Endodermal cell (in vitro differentiated cells): ENCODE data around the gene CDH23. TPM values are rescaled to one million over a fixed set of nuclear protein-coding genes. Genes with fewer than 3 reads are reported as not detected.

ENCODE experiments used
- DNase-seq: peaks from one replicate; pipeline ENCODE4 v3.0.0-alpha.2; 2017
- H3K27ac ChIP-seq: 2 replicates; pipeline ENCODE4 v1.5.1; 2013; ENCODE audit warnings: mild to moderate bottlenecking, low read depth, low read length, moderate library complexity
- H3K27me3 ChIP-seq: 2 replicates; pipeline ENCODE4 v1.6.1; 2013; ENCODE audit warnings: mild to moderate bottlenecking, low read length, moderate library complexity; ENCODE audit not compliant: insufficient read depth, control insufficient read depth, poor library complexity, severe bottlenecking
- H3K36me3 ChIP-seq: 2 replicates; pipeline ENCODE4 v1.7.0; 2013; ENCODE audit warnings: mild to moderate bottlenecking, low read length, moderate library complexity; ENCODE audit not compliant: control insufficient read depth, insufficient read depth
- H3K4me1 ChIP-seq: one replicate; pipeline ENCODE4 v1.7.0; 2013; ENCODE audit warnings: low read length; ENCODE audit not compliant: control insufficient read depth, insufficient read depth
- H3K4me3 ChIP-seq: 2 replicates; pipeline ENCODE4 v1.5.1; 2013; ENCODE audit warnings: mild to moderate bottlenecking, low read length, moderate library complexity
- H3K9ac ChIP-seq: 2 replicates; pipeline ENCODE4 v1.6.1; 2013; ENCODE audit warnings: mild to moderate bottlenecking, low read length, moderate library complexity; ENCODE audit not compliant: poor library complexity, severe bottlenecking; ENCODE audit errors: extremely low read depth
- H3K9me3 ChIP-seq: 2 replicates; pipeline ENCODE4 v1.6.1; 2013; ENCODE audit warnings: mild to moderate bottlenecking, low read length, moderate library complexity; ENCODE audit not compliant: control insufficient read depth
- H3K27ac Mint-ChIP-seq: 2 replicates; pipeline ENCODE4 v1.8.0; 2020; ENCODE audit warnings: mixed read lengths
- H3K27me3 Mint-ChIP-seq: 2 replicates; pipeline ENCODE4 v1.8.0; 2021; ENCODE audit warnings: mild to moderate bottlenecking, mixed read lengths; ENCODE audit not compliant: insufficient read depth
- H3K36me3 Mint-ChIP-seq: 2 replicates; pipeline ENCODE4 v1.8.0; 2020; ENCODE audit warnings: low read depth, mixed read lengths
- H3K4me1 Mint-ChIP-seq: 2 replicates; pipeline ENCODE4 v1.8.0; 2020; ENCODE audit warnings: mixed read lengths
- H3K4me3 Mint-ChIP-seq: 2 replicates; pipeline ENCODE4 v1.8.0; 2020; ENCODE audit warnings: mild to moderate bottlenecking, moderate library complexity, mixed read lengths
- H3K9me3 Mint-ChIP-seq: 2 replicates; pipeline ENCODE4 v1.8.0; 2020; ENCODE audit warnings: mild to moderate bottlenecking, mixed read lengths
- CTCF ChIP-seq: fragments of 200-600 bp; sonication (generic); conservative IDR thresholded peaks from 2 replicates; pipeline ENCODE4 v1.5.0; 2021; ENCODE audit warnings: antibody characterized with exemption, mild to moderate bottlenecking
- WGBS, 2 experiments: methylation state at CpG; one replicate each; pipeline versions ENCODE4 v1.1.5 to v1.1.7; 2013; ENCODE audit warnings: missing lambda C conversion rate in 2 of 2, mixed read lengths in 1 of 2; ENCODE audit not compliant: insufficient coverage in 1 of 2, insufficient read length in 1 of 2; 5-methylcytosine and 5-hydroxymethylcytosine counted together
- total RNA-seq, 2 donors: library from RNA; stranded (reverse); fragmentation: NEBNext Ultra II Directional in 1 of 2; extraction: Animal tissue kit (Norgen Biotek cat#: 25700) in 1 of 2; gene quantifications; 2 replicates in 1 of 2; 3 replicates in 1 of 2; pipeline ENCODE4 v1.2.1, GENCODE V29; 2021

CDH23 gene
- total RNA-seq, 2 donors from 2014 or later: 2.1 to 4.2 TPM

- H3K27me3 Mint-ChIP-seq: no peaks in the 10 kb centered on the region
- 87 to 89% methylated on average over 6 to 10 of the region's 10 CpGs for WGBS, 2 experiments
Measured at GRCh38 chr10:71555087-71555723, 158.5 kb downstream of the CDH23 start.

GRCh38 chr10:71555724-71556119, 159.0 kb downstream of the CDH23 start:
- TF ChIP-seq CTCF: no peak
- no peak for DNase-seq
- H3K9ac ChIP-seq: no peak overlapping the region
- no peaks in the 10 kb centered on the region for H3K9me3 ChIP-seq
- no peak overlapping the region for H3K4me3 ChIP-seq
- H3K9me3 Mint-ChIP-seq: no peaks in the 10 kb centered on the region
- 79% methylated on average over 1 of the region's 1 CpG; no CpG with 5 or more reads in 1 of the 2 experiments for WGBS, 2 experiments
- no peaks in the 10 kb centered on the region for H3K27me3 Mint-ChIP-seq
- no peak overlapping the region for H3K4me3 Mint-ChIP-seq
- no peaks in the 10 kb centered on the region for H3K27me3 ChIP-seq
- no peaks in the 10 kb centered on the region for H3K36me3 Mint-ChIP-seq
- no peaks in the 10 kb centered on the region for H3K36me3 ChIP-seq
- H3K27ac ChIP-seq: no peak overlapping the region
- peaks cover 4% of the 10 kb centered on the region for H3K4me1 Mint-ChIP-seq
- no peaks in the 10 kb centered on the region for H3K4me1 ChIP-seq
- H3K27ac Mint-ChIP-seq: no peak overlapping the region

More at GRCh38 chr10:71555087-71555723, 158.5 kb downstream of the CDH23 start:
- Histone ChIP-seq H3K27ac (no peak overlapping the region), H3K4me3 (no peak overlapping the region), H3K9me3 (no peaks in the 10 kb centered on the region), H3K9ac (no peak overlapping the region), H3K36me3 (no peaks in the 10 kb centered on the region), H3K4me1 (no peaks in the 10 kb centered on the region), H3K27me3 (no peaks in the 10 kb centered on the region)
- TF ChIP-seq CTCF: no peak
- no peak overlapping the region for H3K27ac Mint-ChIP-seq
- H3K36me3 Mint-ChIP-seq: no peaks in the 10 kb centered on the region
- DNase-seq: no peak
- peaks cover 4% of the 10 kb centered on the region for H3K4me1 Mint-ChIP-seq
- H3K4me3 Mint-ChIP-seq: no peak overlapping the region
- H3K9me3 Mint-ChIP-seq: no peaks in the 10 kb centered on the region

GRCh38 chr10:71558991-71559390, 162.3 kb downstream of the CDH23 start:
- Histone ChIP-seq H3K9me3 (no peaks in the 10 kb centered on the region), H3K4me3 (no peak overlapping the region), H3K27ac (no peak overlapping the region), H3K27me3 (no peaks in the 10 kb centered on the region), H3K36me3 (no peaks in the 10 kb centered on the region), H3K4me1 (no peaks in the 10 kb centered on the region), H3K9ac (no peak overlapping the region)
- Mint-ChIP-seq H3K4me1 (no peaks in the 10 kb centered on the region), H3K27ac (no peak overlapping the region), H3K36me3 (no peaks in the 10 kb centered on the region), H3K9me3 (no peaks in the 10 kb centered on the region), H3K4me3 (no peak overlapping the region), H3K27me3 (no peaks in the 10 kb centered on the region)
- WGBS, 2 experiments: 74 to 87% methylated on average over 3 of the region's 3 CpGs
- no peak for TF ChIP-seq CTCF
- DNase-seq: no peak
